HG02981 (cell line): ENCODE data around the gene LAMTOR4.

Source experiments
- ATAC-seq: cut with Tn5 transposase; IDR thresholded peaks from one replicate; pipeline ENCODE4 v1.9.1; 2021; ENCODE audit warnings: mild to moderate bottlenecking, moderate library complexity; ENCODE audit not compliant: unreplicated experiment

Gene LAMTOR4

DNA sequence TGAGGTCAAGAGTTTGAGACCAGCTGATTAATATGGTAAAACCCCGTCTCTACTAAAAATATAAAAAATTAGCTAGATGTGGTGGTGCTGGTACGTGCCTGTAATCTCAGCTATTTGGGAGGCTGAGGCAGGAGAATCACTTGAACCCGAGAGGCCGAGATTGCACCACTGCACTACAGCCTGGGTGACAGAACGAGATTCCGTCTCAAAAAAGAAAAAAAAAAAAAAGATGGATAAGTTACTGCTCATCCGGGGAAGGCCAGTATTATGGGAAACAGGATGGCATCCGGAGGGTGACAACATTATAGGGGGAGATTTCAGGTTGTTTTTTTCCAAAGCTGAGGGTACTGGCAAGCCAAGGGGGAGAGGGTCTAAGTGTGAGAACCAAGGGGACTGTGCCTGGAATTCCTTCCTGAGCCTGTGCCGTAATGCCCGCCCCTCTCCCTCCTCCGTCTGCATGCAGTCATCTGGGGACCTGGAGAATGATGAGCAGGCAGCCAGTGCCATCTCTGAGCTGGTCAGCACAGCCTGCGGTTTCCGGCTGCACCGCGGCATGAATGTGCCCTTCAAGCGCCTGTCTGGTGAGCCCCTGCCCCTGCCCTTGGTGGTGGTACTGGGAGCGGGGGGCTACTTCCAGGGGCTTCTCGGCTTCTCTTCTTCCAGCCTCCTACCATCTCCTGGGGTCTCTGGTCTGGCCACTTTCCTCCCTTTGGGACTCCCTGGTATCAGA lies 4.4 kb downstream of the LAMTOR4 start:
- ATAC-seq: no peak

DNA sequence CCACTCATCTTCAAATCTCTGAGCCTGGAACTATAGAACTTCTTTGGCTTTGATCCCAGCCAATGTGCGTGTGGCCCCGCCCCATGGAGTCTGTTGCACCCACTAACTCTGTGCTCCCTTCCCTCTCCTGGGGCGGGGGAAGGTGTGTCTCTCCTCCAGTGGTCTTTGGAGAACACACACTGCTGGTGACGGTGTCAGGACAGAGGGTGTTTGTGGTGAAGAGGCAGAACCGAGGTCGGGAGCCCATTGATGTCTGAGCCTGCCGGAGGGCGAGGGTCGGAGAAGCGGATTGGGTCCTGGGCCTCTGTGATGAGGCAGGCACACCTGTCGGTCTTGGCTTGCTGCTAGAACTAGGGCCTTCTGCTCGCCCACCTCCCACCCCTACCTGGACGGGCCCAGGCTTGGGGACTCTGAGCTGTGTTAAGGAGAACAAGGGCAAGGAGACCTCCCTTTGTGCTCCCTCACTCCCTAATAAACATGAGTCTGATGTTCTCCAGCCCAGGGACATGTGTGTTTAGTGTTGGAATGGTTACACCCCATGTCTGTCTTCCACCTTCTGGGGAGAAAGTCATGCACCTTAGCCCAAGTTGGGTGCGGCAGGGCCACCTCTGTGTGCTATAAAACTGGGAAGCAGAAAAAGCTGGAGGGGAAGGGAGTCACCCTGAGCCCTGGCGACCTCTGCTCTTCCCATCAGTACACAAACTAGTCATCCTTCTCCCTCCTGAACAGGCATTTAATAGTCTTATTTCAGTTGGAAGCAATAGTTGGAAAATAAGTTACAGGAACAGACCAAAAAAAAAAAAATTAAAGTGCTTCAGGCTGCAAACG lies 5.2 kb downstream of the LAMTOR4 start:
- ATAC-seq: no peak

DNA sequence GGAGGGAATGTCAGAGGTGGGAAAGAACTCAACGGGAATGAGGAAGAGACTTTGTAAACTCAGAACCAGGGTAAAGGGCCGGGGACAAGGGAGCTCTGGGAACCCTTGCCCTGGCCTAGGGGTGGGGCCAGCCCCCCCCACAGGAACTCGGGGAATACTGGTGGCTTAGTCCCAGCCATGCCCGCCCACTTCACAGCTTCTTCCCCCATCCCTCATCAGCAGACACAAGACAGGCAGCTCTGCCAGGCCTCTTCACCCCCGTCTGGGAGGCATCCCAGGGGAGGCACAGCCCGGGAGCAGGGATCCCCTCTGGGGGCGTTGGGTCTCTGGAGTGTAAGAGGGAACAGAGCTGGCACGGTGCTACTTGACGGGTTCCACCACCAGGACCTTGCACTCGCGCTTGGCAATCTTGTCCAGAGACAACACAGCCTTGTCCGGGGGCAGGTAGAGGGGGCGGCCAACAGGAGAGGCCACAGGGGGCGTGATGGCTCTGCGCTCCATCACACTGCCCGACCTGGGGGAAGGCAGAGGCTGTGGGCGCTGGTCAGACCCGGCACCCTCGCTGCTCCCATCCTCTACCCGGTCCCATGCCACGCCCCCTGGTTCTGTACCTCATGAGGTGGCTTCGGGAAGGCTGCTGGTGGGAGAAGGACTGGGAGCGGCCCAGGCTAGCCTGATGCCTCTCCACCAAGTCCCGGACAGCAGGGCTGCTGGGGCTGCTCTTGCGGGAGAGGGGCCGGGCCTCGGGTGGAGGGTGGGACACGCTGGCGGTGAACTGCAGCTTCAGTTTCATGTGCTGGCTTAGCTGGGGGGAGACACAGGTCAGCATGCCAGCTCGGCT lies 6.2 kb downstream of the LAMTOR4 start:
- no peak for ATAC-seq

DNA sequence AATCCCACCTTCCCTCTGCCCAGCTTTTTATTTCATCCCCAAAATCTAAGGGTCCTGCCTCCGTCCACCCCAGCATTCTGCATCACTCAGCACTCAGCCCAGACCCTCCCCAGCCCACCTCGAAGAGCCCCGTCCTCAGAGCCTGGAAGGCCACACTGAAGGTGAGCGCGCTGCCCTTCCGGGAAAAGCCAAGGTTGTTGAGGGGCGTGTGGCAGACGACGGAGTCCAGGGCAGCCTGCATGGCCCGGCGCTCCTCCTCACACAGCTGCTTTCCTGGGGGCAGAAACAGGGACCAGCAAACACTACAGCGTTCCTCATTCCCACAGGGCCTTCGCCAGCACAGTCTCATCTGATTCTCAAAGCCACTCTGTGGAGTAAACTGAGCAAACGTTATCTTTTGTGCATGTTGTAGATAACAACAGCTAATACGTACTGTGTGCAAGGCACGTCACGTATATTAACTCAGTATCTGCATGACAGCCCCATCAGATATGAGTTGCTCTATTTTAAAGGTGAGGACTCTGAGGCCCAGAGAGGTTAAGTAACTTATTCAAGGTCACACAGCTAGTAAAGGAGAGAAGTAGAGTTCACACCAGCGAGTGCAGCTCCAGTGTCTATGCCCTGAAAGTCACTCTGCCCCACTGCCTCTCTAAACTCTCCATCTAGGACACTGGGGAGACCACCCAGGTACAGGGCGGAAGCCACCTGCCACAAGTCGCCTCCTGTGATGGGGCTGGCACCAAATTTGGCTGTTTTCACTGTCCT lies 7.0 kb downstream of the LAMTOR4 start:
- no peak for ATAC-seq

DNA sequence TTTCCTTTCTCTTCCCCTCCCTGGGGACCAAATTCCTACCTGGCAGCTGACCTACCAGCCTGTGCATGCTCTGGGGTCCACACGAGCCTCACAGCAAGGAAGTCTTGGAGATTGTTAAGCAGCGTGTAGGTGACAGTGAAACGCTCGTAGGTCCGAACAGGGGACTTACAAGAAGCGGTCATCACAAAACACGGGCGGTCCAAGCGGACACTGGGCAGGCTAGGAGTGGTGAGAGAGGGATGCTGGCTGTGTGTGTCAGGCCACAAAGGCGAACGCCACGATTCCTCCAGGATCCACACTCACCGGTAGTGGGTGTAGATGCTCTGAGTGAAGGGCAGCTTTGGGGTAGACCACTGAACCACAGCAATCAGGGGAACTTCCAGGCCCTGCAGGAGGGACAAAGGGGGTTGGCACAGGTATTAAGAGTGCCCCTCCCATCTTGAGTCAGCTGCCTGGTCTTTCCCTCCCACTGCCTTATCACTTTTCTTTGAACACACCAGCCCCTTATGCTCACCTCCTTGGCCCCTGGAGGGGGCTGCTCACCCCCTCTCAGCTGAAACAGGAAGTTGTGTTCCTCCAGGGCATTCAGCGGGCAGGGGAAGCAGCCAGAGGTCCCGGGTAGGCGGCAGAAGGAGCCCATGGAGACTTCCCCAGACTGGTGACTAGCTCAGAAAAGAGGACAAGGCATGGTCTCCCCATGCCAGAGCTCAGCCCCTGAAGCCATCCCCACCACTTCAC lies 7.8 kb downstream of the LAMTOR4 start:
- ATAC-seq: no peak

DNA sequence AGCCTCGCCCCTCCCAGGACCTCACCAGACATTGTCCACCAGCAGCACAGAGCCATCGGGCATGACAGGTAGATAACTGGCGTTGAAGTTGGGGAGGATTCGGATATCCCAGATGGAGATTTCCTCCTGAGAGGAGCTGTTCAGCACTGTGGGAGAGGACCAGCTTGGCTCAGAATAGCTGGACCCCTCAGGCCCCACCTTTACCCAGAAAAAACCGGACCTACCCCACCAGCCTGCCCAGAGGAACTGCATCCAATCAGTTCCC lies 8.3 kb downstream of the LAMTOR4 start:
- no peak for ATAC-seq

DNA sequence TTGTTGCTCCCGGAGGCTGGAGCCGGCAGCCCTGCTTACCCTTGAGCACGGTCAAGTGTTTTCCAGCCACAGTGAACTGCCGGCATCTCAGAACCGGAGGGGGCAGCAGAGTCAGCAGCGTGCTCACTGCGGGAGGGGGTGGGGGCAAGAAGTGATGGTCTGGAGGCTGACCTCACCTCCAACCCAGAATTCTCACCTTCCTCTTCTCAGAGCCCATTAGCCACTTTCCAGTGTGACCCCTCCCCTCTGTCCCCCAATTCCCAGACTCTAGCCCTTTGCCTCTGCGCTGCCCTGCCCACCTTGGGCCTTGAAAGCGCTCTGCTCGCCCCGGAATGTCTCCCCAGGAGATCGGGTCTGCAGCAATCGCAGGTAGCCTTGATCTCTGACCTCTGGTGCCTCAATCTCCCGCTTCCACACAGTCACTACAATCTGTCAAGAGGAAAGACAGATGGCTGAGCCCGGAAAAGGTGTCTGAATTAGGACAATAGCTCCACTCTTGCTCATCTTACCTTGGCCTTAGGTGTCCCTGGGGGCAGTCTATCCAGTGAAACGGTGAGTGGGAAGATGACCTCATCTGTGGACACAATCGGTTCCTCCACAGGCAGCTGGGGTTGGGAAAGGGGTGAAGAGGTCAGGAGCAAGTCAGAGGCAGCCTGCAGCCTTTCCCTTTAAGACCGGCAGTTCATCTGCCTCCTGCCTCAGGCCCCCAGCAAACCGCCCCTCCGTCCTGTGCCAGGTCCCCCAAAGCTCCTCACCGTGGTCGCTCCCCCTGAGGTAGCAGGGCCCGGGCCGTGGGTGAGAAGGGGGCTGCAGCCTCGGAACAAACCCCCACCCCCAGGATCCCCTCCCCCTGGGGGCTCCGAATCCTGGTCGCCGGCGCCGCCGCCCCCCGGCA lies 8.9 kb downstream of the LAMTOR4 start:
- no peak for ATAC-seq

DNA sequence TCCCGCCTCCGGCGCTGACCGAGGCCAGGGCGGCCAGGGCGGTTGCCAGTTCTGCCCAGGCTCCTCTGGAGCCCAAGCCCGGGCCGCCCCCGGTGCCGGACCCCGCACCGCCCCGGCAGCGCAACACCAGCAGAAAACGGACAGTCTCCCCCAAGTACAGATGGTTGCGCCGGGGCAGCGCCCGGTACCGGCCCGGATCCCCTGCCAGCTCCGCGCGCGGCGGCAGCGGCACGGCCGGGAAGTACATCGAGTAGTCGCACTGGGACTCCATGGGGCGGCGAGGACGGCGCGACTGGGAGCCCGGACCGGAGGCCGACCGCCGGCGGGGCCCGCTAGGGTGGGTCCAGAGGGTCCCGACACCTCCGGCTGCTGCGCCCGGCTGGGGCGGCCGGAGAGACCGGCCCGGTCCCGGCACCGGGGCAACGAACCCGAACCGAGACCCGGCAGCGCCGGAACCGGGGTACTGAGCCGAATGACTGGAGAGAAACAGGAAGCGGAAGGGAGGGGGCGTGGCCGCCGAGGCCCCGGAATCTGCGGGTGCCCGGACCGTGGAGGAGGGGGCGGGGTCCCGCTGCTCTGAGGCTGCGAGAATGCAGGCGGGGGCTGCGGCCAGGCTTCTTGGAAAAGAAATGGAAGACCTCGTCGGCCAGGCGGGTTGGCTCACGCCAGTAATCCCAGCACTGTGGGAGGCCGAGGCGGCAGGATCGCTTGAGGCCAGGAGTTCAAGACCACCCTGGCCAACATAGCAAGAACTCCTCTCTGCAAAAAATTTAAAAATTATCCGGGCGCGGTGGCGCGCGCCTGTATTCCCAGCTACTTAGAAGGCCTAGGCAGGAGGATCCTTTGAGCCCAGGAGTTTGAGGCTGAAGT lies 9.7 kb downstream of the LAMTOR4 start, which contains the start of gene TRAPPC14:
Gene TRAPPC14 (minus strand): TSS at position 495 of the 870 bp plus-strand sequence. CDS start 224 bp downstream, at position 271.
- peak; percentile 79 for ATAC-seq

DNA sequence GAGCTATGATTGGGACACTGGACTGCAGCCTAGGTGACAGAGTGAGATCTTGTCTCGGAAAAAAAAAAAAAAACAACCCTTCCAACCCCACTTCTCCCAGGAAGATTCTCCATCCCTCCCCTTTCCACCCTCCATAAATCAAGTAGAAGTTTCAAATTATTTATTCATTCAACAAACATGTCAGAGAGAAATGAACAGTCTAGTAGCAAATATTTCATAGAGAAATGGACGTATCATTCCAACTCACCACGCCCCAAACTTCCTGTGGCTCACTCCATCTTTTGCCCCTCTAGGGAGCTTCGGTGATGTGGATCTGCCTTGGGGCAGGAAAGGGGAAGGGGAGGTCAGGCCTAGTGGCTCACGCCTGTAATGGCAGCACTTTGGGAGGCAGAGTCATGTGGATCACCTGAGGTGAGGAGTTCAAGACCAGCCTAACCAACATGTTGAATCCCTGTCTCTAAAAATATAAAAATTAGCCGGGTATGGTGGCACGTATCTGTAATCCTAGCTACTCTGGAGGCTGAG lies 10.4 kb downstream of the LAMTOR4 start:
- no peak for ATAC-seq

DNA sequence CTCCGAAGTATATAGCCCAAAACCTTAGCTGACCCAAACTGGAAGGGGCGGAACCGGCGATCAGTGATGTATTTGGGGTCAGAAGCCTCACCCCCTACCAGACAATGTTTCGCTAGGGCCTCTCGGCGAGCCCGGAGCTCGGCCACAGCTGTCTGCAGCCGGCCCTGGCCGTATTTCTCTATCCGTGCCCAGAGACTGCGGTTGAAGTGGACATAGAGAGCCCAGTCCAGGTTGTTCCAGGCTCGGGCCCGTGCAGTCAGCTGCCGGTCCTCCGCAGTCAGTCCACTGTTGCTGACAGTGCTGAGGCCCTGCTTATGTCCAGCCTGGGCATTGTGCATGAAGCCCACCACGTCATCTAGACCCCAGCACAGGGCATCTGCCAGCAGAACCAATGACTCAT lies 11.3 kb downstream of the LAMTOR4 start:
- no peak for ATAC-seq

DNA sequence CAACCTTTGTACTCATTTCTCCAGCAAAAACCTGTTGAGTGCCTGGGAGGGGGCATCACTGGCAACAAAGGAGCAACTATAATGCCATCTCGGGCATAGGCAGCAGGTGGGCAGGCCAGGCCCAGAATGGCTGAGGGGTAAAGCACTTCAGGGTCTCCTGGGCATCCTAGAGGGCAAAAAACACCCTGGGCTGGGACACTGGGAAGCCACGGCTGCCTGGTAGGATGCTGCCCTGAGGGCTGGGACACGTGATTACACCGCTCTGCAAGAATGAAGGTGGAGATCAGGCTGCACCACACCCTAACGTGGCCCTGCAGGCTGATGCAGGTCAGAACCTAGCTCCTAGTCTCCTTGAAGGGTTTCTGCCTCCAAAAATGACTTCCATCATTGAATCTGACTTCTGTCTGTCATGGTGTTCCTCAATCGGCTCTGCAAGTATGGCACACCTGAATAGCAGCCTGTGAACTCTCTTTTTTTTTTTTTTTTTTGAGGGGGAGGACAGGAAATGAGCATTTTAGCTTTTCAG lies 14.4 kb downstream of the LAMTOR4 start:
- no peak for ATAC-seq

DNA sequence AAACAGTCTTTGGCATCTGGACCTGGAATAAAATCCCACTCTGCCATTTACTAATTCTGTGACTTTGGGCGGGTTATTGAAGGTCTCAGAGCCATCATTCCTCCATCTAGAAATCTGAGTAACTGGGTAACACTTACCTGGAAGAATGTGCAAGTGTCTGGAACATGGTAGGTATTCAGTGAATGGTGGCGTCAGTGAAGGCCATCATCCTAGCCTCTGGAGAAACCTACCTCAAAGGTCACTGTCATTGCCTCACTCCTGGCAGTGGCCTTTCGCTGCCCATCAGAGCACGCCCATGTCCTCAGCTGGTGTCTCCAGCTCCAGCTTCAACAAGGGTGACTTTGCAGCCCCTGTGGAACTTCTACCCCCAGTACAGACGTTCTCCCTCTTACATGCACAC lies 15.2 kb downstream of the LAMTOR4 start:
- ATAC-seq: no peak

DNA sequence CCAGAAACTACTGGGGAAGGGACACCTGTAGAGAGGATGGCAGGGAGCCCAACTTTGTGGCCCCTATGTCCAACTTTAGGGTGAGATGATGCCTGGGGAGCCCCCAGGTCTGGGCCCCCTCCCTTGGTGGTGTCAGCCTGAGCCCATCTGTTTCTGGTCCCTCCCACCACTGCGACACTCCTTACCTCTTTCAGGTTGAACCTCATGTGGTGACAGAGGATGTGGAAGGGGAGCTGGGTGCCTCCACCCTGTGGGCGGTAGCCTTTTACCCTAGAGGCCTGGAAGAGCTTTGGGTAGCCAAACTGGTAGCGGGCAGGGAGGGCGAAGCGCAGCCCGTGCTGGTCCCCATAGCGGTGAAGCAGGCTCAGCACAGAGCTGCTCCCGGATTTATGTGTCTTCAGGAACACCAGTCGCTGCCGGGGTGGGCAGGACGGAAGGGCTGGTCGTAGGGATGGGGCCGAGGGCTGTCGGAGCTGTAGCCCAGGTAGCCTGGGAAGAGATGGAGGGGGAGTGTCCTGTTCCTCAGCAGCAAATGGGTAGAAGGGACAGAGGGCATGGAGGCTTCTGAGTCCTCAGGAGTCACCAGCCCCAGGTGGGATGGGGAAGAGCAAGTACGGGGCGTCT lies 17.7 kb downstream of the LAMTOR4 start:
- ATAC-seq: no peak

DNA sequence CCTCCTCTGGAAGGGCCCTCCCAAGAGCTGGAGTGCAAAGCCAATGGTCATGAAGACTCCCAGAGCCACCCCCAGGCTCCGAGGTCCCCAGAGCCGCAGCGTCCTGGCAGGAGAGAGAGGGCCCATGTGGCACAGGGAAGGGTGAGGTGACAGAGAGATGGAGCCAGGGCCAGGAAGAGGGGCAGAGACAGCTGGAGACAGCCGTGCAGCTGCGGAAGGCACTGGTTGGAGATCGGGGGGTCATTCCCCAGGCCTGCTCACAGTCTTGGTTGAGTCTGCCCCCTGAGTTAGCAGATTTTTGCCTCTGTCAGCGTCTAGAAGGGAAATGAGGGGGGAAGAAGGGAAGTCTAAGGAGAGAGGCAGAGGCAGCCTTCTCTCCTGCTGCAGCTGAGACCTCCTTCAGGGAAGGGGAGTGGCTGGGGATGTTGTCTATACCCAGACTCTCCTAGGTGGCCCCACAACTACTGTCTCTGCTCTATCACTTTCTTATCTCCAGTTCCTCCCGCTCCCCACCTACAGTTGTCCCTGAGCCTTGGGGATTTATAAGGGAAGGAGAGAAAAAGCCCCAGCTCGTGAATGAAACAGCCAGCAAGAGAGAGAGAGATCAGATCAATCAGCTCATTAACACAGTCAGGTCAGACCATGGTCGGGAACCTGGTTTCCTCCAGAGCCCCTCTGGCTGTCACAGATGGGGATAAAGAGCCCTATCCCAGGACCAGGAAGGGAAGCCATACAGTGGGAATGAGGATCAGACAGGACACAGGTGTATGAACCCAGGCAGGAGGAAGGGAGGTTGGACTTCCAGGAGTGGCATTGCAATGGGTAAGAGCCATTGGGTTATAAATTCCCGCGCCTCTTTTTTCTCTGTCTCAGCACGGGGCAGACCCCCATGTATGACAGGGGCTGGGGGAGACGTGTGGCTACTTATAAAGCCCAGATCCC lies 18.5 kb downstream of the LAMTOR4 start:
- no peak for ATAC-seq

DNA sequence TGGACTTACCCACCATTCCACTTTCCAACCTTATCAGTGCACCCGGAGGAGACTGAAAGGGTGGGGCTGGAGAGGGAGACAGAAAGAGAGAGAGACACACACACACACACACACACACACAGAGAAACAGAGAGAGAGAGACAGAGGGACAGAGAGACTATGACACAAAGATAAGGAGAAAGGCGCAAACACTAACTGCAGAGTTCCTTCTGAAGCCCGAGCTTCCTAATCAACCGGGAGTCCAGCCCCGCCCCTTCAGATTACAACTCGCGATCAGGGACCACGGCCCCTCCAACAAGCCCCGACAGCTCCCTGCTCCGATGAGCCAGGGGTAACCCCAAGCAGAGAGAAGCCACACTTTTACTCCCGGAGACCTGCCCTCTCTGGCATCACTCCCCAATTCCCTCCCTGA lies 19.2 kb downstream of the LAMTOR4 start:
- ATAC-seq: no peak
